ENCODE results near the gene NOS1AP.

The NOS1AP gene

GRCh38 chr1:162369571-162369970 lies 300.1 kb downstream of the NOS1AP start:
- TF ChIP-seq, protein P1, sequence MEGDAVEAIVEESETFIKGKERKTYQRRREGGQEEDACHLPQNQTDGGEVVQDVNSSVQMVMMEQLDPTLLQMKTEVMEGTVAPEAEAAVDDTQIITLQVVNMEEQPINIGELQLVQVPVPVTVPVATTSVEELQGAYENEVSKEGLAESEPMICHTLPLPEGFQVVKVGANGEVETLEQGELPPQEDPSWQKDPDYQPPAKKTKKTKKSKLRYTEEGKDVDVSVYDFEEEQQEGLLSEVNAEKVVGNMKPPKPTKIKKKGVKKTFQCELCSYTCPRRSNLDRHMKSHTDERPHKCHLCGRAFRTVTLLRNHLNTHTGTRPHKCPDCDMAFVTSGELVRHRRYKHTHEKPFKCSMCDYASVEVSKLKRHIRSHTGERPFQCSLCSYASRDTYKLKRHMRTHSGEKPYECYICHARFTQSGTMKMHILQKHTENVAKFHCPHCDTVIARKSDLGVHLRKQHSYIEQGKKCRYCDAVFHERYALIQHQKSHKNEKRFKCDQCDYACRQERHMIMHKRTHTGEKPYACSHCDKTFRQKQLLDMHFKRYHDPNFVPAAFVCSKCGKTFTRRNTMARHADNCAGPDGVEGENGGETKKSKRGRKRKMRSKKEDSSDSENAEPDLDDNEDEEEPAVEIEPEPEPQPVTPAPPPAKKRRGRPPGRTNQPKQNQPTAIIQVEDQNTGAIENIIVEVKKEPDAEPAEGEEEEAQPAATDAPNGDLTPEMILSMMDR (IDR thresholded peaks at IDR 0.05; ENCODE audit: low read length), result no peak
- no peak for TF ChIP-seq EZH2 (IDR thresholded peaks at IDR 0.05; ENCODE audit: borderline replicate concordance, low read length)
- no peaks in the 10 kb centered on the region for H4K20me1 ChIP-seq (ENCODE audit: insufficient read depth, low read length)

DNA sequence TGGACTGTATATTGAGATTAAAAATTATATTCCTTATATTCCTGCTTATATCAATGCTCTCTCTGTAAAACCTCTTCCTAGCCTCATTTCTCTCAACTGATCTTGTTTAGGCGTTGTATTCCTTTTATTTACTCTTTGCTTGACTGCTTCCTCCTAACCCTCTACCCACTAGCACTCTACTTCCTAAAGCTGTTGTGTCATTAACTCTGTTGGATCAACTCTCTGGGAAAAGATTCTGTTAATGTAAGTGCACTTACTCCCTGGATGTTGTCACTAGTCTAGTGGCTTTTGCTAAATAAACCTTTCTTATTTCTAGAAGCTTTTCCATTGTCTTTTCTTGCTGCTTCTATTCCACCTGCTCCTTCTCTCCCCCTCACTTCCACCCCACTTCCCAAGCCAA lies 300.7 kb downstream of the NOS1AP start:
- Histone ChIP-seq H3K27me3 (ENCODE audit: insufficient read depth, low read length) (peaks cover 4% of the 10 kb centered on the region; the same call in 1 of the 2 replicates), H3K79me2 (ENCODE audit: insufficient read depth, low read length) (no peaks in the 10 kb centered on the region), H3K4me3 (ENCODE audit: low read depth, low read length, poor library complexity, severe bottlenecking) (no peak overlapping the region), H3K4me2 (ENCODE audit: low read length) (no peak overlapping the region), H2AFZ (ENCODE audit: low read length) (no peak overlapping the region), H3K9me3 (ENCODE audit: low read length) (no peaks in the 10 kb centered on the region), H3K27ac (ENCODE audit: low read depth, low read length, poor library complexity, severe bottlenecking) (no peak overlapping the region), H3F3A (ENCODE audit: insufficient read depth, low read length) (no peaks in the 10 kb centered on the region), H3K4me1 (ENCODE audit: insufficient read depth, low read length, severe bottlenecking) (no peaks in the 10 kb centered on the region), H3K36me3 (ENCODE audit: insufficient read depth, low read length) (no peaks in the 10 kb centered on the region), H4K20me1 (ENCODE audit: insufficient read depth, low read length) (no peaks in the 10 kb centered on the region), H3K9me2 (ENCODE audit: low read depth, low read length) (no peaks in the 10 kb centered on the region), H3K9ac (ENCODE audit: low read length) (no peak overlapping the region)
- no peak for TF ChIP-seq EZH2 (IDR thresholded peaks at IDR 0.05; ENCODE audit: borderline replicate concordance, low read length)
- TF ChIP-seq, protein P1 (IDR thresholded peaks at IDR 0.05; ENCODE audit: low read length), result no peak

More at GRCh38 chr1:162369571-162369970, 300.1 kb downstream of the NOS1AP start:
- H3K9me2 ChIP-seq (ENCODE audit: low read depth, low read length), result no peaks in the 10 kb centered on the region
- no peak overlapping the region for H3K4me3 ChIP-seq (ENCODE audit: low read depth, low read length, poor library complexity, severe bottlenecking)
- no peaks in the 10 kb centered on the region for H3K9me3 ChIP-seq (ENCODE audit: low read length)
- H3K79me2 ChIP-seq (ENCODE audit: insufficient read depth, low read length), result no peaks in the 10 kb centered on the region
- H3K27me3 ChIP-seq (ENCODE audit: insufficient read depth, low read length), result peaks cover 4% of the 10 kb centered on the region; the same call in 1 of the 2 replicates
- no peak overlapping the region for H2AFZ ChIP-seq (ENCODE audit: low read length)
- H3K27ac ChIP-seq (ENCODE audit: low read depth, low read length, poor library complexity, severe bottlenecking), result no peak overlapping the region
- no peak overlapping the region for H3K4me2 ChIP-seq (ENCODE audit: low read length)
- H3K4me1 ChIP-seq (ENCODE audit: insufficient read depth, low read length, severe bottlenecking), result no peaks in the 10 kb centered on the region
- no peaks in the 10 kb centered on the region for H3K36me3 ChIP-seq (ENCODE audit: insufficient read depth, low read length)
- H3K9ac ChIP-seq (ENCODE audit: low read length), result no peak overlapping the region
- H3F3A ChIP-seq (ENCODE audit: insufficient read depth, low read length), result no peaks in the 10 kb centered on the region

GRCh38 chr1:162370721-162371120 lies 301.2 kb downstream of the NOS1AP start:
- Histone ChIP-seq H3F3A (ENCODE audit: insufficient read depth, low read length) (no peaks in the 10 kb centered on the region), H3K79me2 (ENCODE audit: insufficient read depth, low read length) (no peaks in the 10 kb centered on the region), H2AFZ (ENCODE audit: low read length) (no peak overlapping the region), H3K4me3 (ENCODE audit: low read depth, low read length, poor library complexity, severe bottlenecking) (no peak overlapping the region), H3K27ac (ENCODE audit: low read depth, low read length, poor library complexity, severe bottlenecking) (no peak overlapping the region), H3K27me3 (ENCODE audit: insufficient read depth, low read length) (peaks cover 4% of the 10 kb centered on the region; the same call in 1 of the 2 replicates), H3K9me3 (ENCODE audit: low read length) (no peaks in the 10 kb centered on the region), H3K36me3 (ENCODE audit: insufficient read depth, low read length) (no peaks in the 10 kb centered on the region), H3K4me2 (ENCODE audit: low read length) (no peak overlapping the region), H3K9ac (ENCODE audit: low read length) (no peak overlapping the region), H3K4me1 (ENCODE audit: insufficient read depth, low read length, severe bottlenecking) (no peaks in the 10 kb centered on the region), H4K20me1 (ENCODE audit: insufficient read depth, low read length) (no peaks in the 10 kb centered on the region), H3K9me2 (ENCODE audit: low read depth, low read length) (no peaks in the 10 kb centered on the region)
- TF ChIP-seq, protein P1 (IDR thresholded peaks at IDR 0.05; ENCODE audit: low read length), result no peak
- no peak for TF ChIP-seq EZH2 (IDR thresholded peaks at IDR 0.05; ENCODE audit: borderline replicate concordance, low read length)

Data from OCI-LY1 (cell line).